SK-N-MC (cell line): ENCODE results near the gene NUMB.

Experiments
- EZH2 ChIP-seq: fragments of 200-600 bp; sonication (generic); IDR thresholded peaks from one replicate; pipeline ENCODE4 v1.6.1; 2017; ENCODE audit warnings: antibody characterized with exemption
- FOXP2 ChIP-seq: optimal IDR thresholded peaks from 2 replicates; pipeline ENCODE3; 2011; ENCODE audit warnings: mild to moderate bottlenecking, moderate library complexity; ENCODE audit not compliant: insufficient read depth; ENCODE audit errors: extremely low read length, control extremely low read depth
- POLR2AphosphoS5 ChIP-seq: IDR thresholded peaks from 2 replicates; pipeline ENCODE4 v1.6.1; 2012; ENCODE audit warnings: mild to moderate bottlenecking, low read depth, low read length, borderline replicate concordance

DNA sequence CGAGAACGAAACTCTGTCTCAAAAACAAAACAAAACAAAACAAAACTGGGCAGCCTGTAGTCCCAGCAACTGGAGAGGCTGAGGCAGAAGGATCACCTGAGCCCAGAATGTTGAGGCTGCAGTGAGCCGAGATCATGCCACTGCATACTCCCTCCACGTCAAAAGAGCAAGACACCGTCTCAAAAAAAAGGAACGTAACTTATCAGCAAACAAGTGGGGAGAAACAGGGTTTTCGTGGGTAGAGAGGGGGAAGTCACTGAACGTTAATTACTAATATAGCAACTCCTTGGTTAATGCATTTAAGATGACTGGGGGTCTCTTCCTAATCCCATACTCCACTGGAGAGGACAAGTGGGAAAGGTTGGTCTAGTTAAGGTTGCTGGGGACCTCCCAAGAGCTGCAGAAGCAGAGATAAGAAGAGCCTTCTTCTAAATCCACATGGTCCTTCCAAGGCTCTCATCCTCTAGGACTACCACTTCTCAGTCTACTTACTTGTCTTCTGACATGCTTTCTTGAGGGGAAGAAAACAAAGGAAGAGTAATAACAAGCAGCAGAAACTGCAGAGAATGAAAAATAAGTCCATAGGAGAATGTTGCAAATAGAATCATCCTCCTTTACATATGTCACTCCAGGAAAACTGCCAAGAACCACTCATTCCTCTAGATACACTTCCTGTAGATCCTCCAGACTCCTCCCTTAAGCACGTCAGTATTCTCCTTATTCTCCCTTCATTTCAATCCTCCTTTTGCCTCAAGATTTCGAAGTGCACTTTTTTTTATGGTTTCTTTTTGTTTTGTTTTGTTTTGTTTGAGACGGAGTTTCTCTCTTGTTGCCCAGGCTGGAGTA lies 5.8 kb downstream of the NUMB start:
- TF ChIP-seq EZH2 (no peak), POLR2AphosphoS5 (no peak), FOXP2 (no peak)
